NCI-H345 treated with DMSO at 0.1 percent for 48 hours (cell line): ENCODE results near the gene NOP14.
"Not testable (repeated sequence)": the region's sequence is repeated elsewhere in the genome, so short reads cannot be mapped to it uniquely, and the experiment has no call there.

Experiments used
- DNase-seq: peaks from one replicate; lab custom pipeline; 2025; ENCODE audit not compliant: unreplicated experiment; lab: John Stamatoyannopoulos, UW

Gene NOP14

GRCh38 chr4:2962614-2963174, 512 bp downstream of the NOP14 start:
- DNase-seq, result no peak

- no peak for DNase-seq
These were observed 1.3 kb downstream of the NOP14 start for GRCh38 chr4:2961811-2962441.

- DNase-seq, result no peak
These were observed 1.8 kb downstream of the NOP14 start for GRCh38 chr4:2961421-2961810.

GRCh38 chr4:2960450-2960849, 2.8 kb downstream of the NOP14 start:
- not testable (repeated sequence) for DNase-seq

- DNase-seq, result no peak
These were observed 4.8 kb downstream of the NOP14 start for GRCh38 chr4:2958446-2958845.

GRCh38 chr4:2955186-2956044, 7.8 kb downstream of the NOP14 start:
- DNase-seq, result not testable (repeated sequence)

GRCh38 chr4:2954358-2955185, 8.6 kb downstream of the NOP14 start:
- no peak for DNase-seq

- no peak for DNase-seq
These were observed 9.7 kb downstream of the NOP14 start for GRCh38 chr4:2953496-2953895.

- DNase-seq, result no peak
These were observed 12.8 kb downstream of the NOP14 start for GRCh38 chr4:2950221-2950989.

GRCh38 chr4:2949782-2950125, 13.5 kb downstream of the NOP14 start:
- no peak for DNase-seq

GRCh38 chr4:2948895-2949781, 14.1 kb downstream of the NOP14 start:
- DNase-seq, result no peak

- DNase-seq, result no peak
These were observed 15.3 kb downstream of the NOP14 start for GRCh38 chr4:2947926-2948325.

- no peak for DNase-seq
These were observed 16.2 kb downstream of the NOP14 start for GRCh38 chr4:2946812-2947600.

GRCh38 chr4:2945619-2946604, 17.3 kb downstream of the NOP14 start:
- not testable (repeated sequence) for DNase-seq

GRCh38 chr4:2944586-2945526, 18.4 kb downstream of the NOP14 start:
- no peak for DNase-seq

- no peak for DNase-seq
These were observed 19.1 kb downstream of the NOP14 start for GRCh38 chr4:2944091-2944482.
